ENCODE measurements around the gene ENAM. TPM values are rescaled to one million over a fixed set of nuclear protein-coding genes. Genes with fewer than 3 reads are reported as not detected.

The ENAM gene
- total RNA-seq, 1 experiment from 2014 or later, result not detected

DNA sequence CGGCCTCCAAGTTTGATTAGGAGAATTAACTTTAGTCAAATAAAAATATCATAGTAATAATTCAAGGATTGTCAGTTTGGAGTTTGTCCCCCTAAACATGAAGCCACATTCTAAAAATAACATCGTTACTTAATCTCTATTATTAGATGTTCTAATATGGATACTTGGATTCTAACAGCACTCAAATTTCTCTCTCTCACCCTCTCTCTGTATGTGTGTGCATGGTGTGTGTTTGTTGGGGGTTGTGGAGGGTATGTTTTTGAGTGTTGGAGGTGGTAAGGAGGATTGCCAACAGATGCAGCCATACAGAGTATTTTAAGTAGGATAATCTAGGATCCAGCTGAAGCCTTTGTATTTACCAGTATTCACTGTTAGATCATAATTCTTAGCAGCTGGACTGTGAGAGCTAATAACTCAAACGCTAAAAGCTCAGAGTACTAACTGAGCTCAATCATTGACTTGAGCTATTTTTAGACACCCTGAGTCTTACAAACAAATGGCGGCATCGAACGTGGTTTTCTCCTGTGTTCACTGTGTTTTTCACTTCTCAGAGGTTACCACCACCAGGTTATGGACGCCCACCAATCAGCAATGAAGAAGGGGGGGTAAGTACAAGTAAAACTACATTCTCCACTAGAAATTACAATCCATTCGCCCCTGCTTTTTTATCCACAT is 8.8 kb downstream of the ENAM start (continued):
- TF ChIP-seq, protein P1, sequence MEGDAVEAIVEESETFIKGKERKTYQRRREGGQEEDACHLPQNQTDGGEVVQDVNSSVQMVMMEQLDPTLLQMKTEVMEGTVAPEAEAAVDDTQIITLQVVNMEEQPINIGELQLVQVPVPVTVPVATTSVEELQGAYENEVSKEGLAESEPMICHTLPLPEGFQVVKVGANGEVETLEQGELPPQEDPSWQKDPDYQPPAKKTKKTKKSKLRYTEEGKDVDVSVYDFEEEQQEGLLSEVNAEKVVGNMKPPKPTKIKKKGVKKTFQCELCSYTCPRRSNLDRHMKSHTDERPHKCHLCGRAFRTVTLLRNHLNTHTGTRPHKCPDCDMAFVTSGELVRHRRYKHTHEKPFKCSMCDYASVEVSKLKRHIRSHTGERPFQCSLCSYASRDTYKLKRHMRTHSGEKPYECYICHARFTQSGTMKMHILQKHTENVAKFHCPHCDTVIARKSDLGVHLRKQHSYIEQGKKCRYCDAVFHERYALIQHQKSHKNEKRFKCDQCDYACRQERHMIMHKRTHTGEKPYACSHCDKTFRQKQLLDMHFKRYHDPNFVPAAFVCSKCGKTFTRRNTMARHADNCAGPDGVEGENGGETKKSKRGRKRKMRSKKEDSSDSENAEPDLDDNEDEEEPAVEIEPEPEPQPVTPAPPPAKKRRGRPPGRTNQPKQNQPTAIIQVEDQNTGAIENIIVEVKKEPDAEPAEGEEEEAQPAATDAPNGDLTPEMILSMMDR (IDR thresholded peaks at IDR 0.05 in 2 of 3, conservative IDR thresholded peaks at IDR 0.05 in 1 of 3; ENCODE audit: borderline replicate concordance in 1 of 3, insufficient read depth in 1 of 3, low read depth in 2 of 3, low read length in 2 of 3), result no peak
- TF ChIP-seq, protein P2, sequence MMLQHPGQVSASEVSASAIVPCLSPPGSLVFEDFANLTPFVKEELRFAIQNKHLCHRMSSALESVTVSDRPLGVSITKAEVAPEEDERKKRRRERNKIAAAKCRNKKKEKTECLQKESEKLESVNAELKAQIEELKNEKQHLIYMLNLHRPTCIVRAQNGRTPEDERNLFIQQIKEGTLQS (IDR thresholded peaks at IDR 0.05), result no peak
- TF ChIP-seq ZNF274 (IDR thresholded peaks at IDR 0.05; ENCODE audit: low read depth, low read length) (no peak), POLR2AphosphoS5 (IDR thresholded peaks at IDR 0.05; ENCODE audit: low read depth, low read length) (no peak)

DNA sequence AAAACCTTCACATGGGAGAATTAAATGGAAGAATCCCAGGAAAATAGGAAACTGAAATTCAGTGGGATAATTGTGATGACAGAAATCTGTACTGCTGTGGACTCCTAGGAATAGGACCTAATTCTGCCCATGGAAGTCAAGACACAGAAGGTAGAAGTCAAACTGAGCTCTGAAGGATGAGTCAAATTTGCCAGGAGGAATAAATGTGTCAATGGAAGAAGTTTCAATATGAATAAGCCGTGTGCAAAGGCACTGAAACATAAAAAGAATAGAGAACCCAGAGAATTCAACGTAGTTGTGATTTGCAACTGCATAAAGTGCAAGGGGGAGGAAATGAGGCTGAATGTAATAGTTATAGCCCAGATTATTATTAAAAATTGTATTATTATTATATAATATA is 11.6 kb downstream of the ENAM start:
- CTCF ChIA-PET, result no interaction called here
- Histone ChIP-seq H3K4me1 (ENCODE audit: control insufficient read depth in 1 of 2, insufficient read depth in 2 of 2, low read length in 2 of 2) (no peaks in the 10 kb centered on the region), H2AFZ (ENCODE audit: low read depth, low read length, poor library complexity, severe bottlenecking) (no peak overlapping the region), H3K4me2 (ENCODE audit: low read length) (no peak overlapping the region), H3K27me3 (ENCODE audit: insufficient read depth, low read length) (no peaks in the 10 kb centered on the region), H3K4me3 (replicated peaks in 1 of 2; ENCODE audit: low read depth in 1 of 2, low read length in 2 of 2) (no peak overlapping the region), H3K79me2 (ENCODE audit: insufficient read depth, low read length) (no peaks in the 10 kb centered on the region), H3K9me3 (ENCODE audit: control insufficient read depth in 1 of 2, insufficient read depth in 1 of 2, low read depth in 1 of 2, low read length in 2 of 2) (no peaks in the 10 kb centered on the region), H3K27ac (ENCODE audit: low read depth, low read length) (no peak overlapping the region), H3K9ac (ENCODE audit: low read length) (no peak overlapping the region), H3K36me3 (ENCODE audit: control insufficient read depth in 1 of 2, insufficient read depth in 2 of 2, low read length in 2 of 2) (no peaks in the 10 kb centered on the region), H4K20me1 (ENCODE audit: insufficient read depth) (no peaks in the 10 kb centered on the region), H3K9me2 (ENCODE audit: insufficient read depth) (no peaks in the 10 kb centered on the region)
- intact Hi-C loops (cut with micrococcal nuclease), result no loop called here
- POLR2A ChIA-PET, result no interaction called here
- no peak for DNase-seq (ENCODE audit: low read depth, low spot score)
- BruUV-seq (replicated peaks), result no TSS peak
- no peak for ATAC-seq
- RAD21 ChIA-PET (ENCODE audit: low non-redundant PET in 1 of 2, low total read pairs in 2 of 2, uncharacterized antibody in 2 of 2, unreplicated experiment in 2 of 2), result no interaction called here
- no peak for TF ChIP-seq EGR1 (IDR thresholded peaks at IDR 0.05; ENCODE audit: low read depth)
- TF ChIP-seq, protein P3, sequence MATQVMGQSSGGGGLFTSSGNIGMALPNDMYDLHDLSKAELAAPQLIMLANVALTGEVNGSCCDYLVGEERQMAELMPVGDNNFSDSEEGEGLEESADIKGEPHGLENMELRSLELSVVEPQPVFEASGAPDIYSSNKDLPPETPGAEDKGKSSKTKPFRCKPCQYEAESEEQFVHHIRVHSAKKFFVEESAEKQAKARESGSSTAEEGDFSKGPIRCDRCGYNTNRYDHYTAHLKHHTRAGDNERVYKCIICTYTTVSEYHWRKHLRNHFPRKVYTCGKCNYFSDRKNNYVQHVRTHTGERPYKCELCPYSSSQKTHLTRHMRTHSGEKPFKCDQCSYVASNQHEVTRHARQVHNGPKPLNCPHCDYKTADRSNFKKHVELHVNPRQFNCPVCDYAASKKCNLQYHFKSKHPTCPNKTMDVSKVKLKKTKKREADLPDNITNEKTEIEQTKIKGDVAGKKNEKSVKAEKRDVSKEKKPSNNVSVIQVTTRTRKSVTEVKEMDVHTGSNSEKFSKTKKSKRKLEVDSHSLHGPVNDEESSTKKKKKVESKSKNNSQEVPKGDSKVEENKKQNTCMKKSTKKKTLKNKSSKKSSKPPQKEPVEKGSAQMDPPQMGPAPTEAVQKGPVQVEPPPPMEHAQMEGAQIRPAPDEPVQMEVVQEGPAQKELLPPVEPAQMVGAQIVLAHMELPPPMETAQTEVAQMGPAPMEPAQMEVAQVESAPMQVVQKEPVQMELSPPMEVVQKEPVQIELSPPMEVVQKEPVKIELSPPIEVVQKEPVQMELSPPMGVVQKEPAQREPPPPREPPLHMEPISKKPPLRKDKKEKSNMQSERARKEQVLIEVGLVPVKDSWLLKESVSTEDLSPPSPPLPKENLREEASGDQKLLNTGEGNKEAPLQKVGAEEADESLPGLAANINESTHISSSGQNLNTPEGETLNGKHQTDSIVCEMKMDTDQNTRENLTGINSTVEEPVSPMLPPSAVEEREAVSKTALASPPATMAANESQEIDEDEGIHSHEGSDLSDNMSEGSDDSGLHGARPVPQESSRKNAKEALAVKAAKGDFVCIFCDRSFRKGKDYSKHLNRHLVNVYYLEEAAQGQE (IDR thresholded peaks at IDR 0.05; ENCODE audit: low read depth), result no peak
- no peak for TF ChIP-seq SRF (IDR thresholded peaks at IDR 0.05; ENCODE audit: low read depth)
- no peak for TF ChIP-seq ZFX (IDR thresholded peaks at IDR 0.05)
- no peak for TF ChIP-seq RAD21 (IDR thresholded peaks at IDR 0.05; ENCODE audit: low read depth)
- TF ChIP-seq CEBPB (IDR thresholded peaks at IDR 0.05; ENCODE audit: low read depth), result no peak
- no peak for TF ChIP-seq EZH2phosphoT487 (IDR thresholded peaks at IDR 0.05; ENCODE audit: borderline replicate concordance)
- TF ChIP-seq, protein P4, sequence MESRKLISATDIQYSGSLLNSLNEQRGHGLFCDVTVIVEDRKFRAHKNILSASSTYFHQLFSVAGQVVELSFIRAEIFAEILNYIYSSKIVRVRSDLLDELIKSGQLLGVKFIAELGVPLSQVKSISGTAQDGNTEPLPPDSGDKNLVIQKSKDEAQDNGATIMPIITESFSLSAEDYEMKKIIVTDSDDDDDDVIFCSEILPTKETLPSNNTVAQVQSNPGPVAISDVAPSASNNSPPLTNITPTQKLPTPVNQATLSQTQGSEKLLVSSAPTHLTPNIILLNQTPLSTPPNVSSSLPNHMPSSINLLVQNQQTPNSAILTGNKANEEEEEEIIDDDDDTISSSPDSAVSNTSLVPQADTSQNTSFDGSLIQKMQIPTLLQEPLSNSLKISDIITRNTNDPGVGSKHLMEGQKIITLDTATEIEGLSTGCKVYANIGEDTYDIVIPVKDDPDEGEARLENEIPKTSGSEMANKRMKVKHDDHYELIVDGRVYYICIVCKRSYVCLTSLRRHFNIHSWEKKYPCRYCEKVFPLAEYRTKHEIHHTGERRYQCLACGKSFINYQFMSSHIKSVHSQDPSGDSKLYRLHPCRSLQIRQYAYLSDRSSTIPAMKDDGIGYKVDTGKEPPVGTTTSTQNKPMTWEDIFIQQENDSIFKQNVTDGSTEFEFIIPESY (IDR thresholded peaks at IDR 0.05; ENCODE audit: extremely low read depth, insufficient replicate concordance, low read length), result no peak
- TF ChIP-seq TCF7L2 (IDR thresholded peaks at IDR 0.05; ENCODE audit: borderline replicate concordance, extremely low read depth, insufficient read depth, insufficient read length), result no peak
- TF ChIP-seq, protein P1 (IDR thresholded peaks at IDR 0.05 in 2 of 3, conservative IDR thresholded peaks at IDR 0.05 in 1 of 3; ENCODE audit: borderline replicate concordance in 1 of 3, insufficient read depth in 1 of 3, low read depth in 2 of 3, low read length in 2 of 3), result no peak
